ENCODE measurements around the gene ASPM.
A peak's percentile ranks its signal among the peaks of the same experiment; 100 is the strongest.

ASPM gene

DNA sequence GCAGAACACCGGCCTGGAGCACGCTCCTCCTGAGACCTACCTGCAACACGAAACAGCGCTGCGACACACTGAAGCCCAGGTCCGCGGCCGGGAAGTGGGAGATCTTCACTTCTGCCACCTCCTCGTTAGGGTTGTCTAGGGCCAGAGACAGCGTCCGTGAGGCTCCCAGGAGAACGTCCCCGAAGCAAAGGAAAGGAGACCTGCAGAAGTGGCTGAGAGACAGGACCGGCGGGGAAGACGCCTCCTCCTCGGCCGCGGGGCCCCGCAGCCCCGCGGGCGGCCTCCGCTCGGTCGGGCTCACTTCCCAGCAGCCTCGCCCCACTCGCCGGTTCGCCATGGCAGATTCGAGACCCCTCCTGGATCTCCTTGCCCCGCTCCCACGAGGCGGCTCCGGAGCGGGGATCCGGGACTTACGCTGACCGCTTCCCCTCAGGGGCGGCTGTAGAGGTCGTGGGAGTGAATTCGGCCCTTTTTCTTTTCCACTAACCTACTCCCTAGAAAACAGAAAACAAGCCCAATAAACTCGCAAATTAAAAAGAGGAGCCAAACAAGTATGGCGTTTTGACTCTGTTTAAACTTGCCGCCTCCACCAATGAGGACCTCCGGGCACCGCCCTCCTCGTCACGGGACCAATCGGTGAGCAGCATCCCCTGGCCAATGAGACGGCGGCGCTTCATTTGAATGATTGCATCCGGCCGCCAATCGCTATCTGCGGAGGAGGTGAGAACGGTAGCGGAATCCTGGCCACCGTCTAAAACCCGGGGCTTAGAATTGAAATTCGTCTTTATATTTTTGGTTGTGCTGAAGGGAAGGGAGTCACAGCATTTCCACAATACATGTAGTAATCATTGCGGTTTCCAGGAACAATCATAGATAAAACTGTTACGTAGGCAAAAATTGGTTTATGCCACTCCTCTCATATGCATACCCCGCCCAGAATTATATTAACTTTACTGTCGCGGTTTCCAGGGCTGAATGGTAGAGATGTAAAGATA is at the start of gene ASPM:
Gene ASPM, minus strand, starts transcription at position 569 of the 995 bp plus-strand sequence. Its CDS starts 232 bp downstream, at position 337.
- peak; percentile 94 for DNase-seq

GRCh38 chr1:197195100-197195499 is 48.6 kb upstream of the ASPM start:
- no peak for DNase-seq

DNA sequence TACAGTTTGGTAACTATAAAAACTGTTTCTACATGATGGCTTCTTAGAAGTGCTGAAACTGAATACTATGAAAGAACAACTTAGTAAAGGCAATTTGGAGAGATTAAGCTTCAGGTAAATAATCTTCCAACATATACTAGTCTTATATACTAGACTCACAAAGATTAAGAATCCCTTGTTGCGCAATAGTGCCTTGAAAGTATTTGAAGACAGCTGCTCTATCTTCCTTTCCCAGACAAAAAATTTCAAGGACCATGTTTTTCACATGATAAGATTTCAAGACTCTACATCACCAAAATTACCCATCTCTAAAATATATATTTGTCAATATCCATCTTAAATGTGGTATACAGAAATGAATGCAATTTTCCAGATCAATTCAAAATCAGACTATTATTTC is 37.7 kb upstream of the ASPM start:
- no peak for DNase-seq

DNA sequence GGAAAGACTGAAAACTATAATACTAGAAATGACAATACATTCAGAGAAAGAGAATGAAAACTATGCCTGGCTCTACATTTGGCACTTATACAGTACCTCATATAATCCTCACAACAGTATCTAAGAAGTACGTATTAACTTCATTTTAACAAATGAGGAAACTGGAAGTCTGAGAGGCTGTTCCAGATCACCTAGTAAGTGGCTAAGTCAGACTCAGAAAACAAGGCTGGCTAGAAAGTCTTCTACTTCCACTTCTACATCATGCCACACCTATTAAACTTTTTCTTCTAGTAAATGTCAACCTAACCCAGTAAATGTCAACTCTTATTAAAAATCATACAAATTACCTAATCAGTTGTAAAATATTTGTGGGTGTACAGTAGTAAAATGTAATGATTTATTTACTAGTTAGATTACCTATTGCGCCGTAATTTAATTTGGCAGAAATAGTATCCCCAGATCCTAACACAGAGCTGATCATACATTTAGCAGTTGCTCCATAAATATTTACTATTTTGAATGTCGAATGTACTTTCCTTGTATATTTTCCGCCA is 36.8 kb upstream of the ASPM start:
- DNase-seq: no peak

DNA sequence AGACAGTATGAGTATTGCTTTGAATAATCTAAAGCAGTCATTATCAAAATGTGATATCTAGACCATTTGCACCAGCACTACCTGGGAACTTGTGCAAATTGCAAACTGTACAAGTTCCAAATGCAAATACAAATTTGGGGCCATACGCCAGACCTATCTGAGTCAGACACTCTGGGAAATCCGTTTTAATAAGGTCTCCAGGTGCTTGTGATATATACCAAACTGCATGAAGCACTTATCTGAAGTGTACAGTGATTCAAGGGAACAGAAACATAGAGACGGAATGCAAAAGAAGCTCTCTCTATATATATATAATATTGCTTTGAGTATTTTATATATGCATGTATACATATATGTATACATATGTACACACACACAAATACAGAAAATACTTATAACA is 36.2 kb upstream of the ASPM start:
- no peak for DNase-seq

GRCh38 chr1:197181982-197182381 is 35.5 kb upstream of the ASPM start:
- no peak for DNase-seq

DNA sequence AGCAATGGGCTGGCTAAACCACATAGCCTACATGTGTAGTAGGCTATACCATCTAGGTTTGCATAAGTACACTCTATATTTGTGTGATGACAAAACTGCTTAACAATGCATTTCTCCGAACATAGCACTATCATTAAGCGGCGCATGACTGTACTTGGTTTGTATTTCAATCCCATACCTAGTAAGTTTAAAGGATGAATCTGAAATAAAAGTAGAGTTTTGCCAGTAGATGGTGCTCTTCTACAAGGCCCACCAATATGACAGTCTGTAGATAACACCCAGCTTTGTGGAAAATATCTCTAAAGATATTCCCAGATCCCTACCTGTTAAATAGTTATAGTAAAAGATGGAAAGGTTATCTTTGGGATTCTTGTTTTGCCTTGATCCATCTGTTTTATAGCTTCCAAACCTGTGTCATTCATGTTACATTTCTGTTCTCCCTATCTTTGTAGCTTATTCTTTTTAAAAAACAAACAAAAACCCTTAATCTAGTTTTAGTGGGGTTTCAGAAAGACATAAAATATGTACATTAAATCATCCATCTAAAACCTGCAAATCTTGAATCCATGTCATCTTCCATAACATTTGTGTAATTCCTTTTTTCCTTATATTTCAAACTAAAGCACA is 33.9 kb upstream of the ASPM start:
- DNase-seq: peak; percentile 53

GRCh38 chr1:197178998-197179397 is 32.5 kb upstream of the ASPM start:
- DNase-seq: no peak

DNA sequence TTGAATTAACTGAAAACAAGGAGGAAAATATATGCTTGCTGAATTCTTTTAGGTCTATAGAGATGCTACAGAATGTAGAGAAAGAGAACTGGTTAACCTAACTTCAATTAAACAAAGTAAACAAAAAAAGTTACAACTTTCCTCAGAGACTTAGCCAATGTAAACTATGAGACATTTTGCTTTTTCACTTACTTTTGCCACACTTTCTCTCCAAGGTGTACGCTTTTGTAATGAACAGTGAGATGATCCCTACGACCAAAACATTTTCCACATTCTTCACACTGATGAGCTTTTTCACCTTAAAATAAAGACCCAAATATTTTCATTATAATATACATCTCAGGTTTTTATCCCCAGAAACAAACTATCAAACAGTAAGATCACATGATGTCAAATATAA is 28.3 kb upstream of the ASPM start:
- no peak for DNase-seq

- no peak for DNase-seq
Observed at GRCh38 chr1:197173571-197174507, 27.4 kb upstream of the ASPM start.

- no peak for DNase-seq
Observed at GRCh38 chr1:197171531-197171930, 25.1 kb upstream of the ASPM start.

- DNase-seq: no peak
Observed at GRCh38 chr1:197170538-197170937, 24.1 kb upstream of the ASPM start.

DNA sequence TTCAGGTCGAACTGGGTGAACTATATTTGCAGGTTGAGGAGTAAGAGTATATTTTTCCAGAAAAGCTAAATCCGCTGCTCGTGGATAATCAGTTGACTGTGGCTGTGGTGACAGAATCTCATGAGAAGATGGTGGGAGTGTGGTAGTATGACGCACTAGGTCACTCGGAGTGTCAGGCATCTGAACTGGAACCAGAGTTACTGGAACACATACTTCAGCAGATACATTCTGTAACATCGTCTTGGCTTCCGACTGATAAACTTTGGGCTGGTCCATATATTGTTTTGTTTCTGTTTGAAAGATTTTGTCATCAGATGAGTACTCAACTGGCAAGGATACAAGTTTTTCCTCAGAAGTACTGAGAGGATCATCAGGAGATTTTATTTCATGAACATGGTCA is 13.0 kb upstream of the ASPM start:
- DNase-seq: no peak

GRCh38 chr1:197156692-197157091 is 10.2 kb upstream of the ASPM start:
- no peak for DNase-seq

DNA sequence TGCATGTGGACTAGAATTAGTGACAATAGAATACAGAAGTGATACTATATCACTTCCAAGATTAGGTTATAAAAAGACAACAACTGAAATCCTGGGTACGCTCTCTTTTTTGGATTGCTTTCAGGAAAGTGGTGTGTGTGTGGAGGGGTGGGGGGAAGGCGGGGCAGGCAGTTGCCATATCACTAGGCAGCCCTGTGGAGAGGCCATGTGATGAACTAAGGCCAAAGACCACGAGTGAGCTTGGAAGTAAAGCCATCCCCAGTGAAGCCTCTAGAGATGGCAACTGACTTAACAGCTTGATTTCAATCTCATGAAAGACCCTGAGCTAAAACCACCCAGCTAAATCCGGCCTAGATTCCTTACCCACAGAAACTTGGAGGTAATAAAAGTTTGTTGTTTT is 6.2 kb upstream of the ASPM start:
- DNase-seq: no peak

- DNase-seq: no peak
Observed at GRCh38 chr1:197151185-197151584, 4.7 kb upstream of the ASPM start.

- no peak for DNase-seq
Observed at GRCh38 chr1:197150336-197151005, 4.0 kb upstream of the ASPM start.

- no peak for DNase-seq
Observed at GRCh38 chr1:197149340-197149739, 2.9 kb upstream of the ASPM start.

DNA sequence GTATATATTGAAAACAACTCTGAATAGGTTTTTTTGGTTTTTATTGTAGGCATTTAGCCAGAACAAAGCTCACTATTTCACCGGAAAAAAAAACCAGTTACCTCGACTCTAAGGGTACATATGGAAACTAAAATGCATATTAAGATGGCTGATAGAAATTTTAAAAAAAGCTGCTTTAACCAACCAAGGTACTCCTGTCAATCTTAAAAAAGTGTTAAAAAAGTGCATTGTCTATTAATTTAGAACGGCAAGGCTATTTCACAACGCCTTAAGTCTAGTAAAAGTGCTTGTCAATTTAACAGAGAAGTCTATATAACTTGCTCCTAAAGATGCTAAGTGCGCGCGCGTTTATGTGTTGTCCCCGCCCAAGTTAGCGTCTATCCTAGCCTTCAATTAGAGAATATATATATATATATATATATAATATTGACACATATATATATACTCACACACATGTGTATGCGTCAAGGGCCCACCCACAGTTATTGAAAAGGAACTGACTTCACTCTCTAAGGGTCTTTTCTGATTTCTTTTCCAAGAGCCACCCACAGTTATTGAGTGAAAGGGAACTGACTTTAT is 934 bp downstream of the ASPM start:
- DNase-seq: no peak

DNA sequence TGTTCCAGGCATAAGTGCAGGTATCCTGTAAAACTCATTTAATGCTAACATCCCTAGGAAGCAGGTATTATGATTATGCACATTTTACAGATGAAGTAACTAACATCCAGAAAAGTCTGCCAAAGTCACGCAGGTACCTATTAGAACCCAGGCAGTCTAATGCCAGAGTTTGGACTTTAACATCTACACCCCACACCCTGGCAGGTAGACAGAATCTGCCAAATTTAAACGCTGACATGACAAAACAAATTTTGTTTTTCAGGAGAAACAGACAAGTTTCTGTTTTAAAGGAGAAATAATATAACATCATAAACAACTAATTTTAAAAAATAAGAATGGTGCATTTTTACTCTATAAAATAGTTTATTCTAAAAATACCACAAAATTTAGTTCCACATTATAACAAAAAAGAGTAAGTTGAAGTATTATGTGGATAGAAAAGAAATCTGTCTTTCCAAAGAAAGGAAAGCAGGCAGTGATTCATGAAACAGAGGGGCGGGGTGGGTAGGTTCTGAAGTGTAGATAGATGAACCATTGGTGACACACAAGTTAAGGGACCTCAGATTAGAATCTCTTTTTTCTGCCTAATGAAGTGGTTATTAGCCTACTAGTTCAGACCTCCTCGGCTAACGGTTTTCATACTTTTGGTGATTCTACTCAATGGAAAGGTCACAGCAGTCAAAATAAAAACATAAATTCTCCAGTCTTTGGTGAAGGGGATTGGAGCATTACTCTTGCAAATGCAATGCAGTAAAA is 1.7 kb downstream of the ASPM start:
- DNase-seq: no peak

- DNase-seq: no peak
Observed at GRCh38 chr1:197143276-197143675, 3.2 kb downstream of the ASPM start.
